Central memory CD8-positive, alpha-beta T cell (primary cell): ENCODE data around the gene CLEC17A.
"Not testable (repeated sequence)": the region's sequence is repeated elsewhere in the genome, so short reads cannot be mapped to it uniquely, and the experiment has no call there.

Experiments
- ATAC-seq: fragments of 150-1000 bp; cut with Tn5 transposase; replicated peaks from 2 replicates; pipeline ENCODE4 v1.10.0; 2022; ENCODE audit warnings: mild to moderate bottlenecking, moderate FRiP score, moderate number of reproducible peaks; ENCODE audit not compliant: poor library complexity, severe bottlenecking; ENCODE audit errors: extremely low read depth
- DNase-seq, 2 donors: peaks; one replicate each; pipeline ENCODE4 v3.0.0; 2021; ENCODE audit warnings: low spot score in 2 of 2
- H3K27ac Mint-ChIP-seq: one replicate; pipeline ENCODE4 v1.8.0; 2022; ENCODE audit warnings: low read depth, mild to moderate bottlenecking, moderate library complexity, mixed read lengths
- H3K27me3 Mint-ChIP-seq: one replicate; pipeline ENCODE4 v1.8.0; 2022; ENCODE audit warnings: mixed read lengths
- H3K36me3 Mint-ChIP-seq: one replicate; pipeline ENCODE4 v1.8.0; 2022; ENCODE audit warnings: mild to moderate bottlenecking, moderate library complexity, mixed read lengths; ENCODE audit not compliant: insufficient read depth
- H3K4me1 Mint-ChIP-seq: one replicate; pipeline ENCODE4 v1.8.0; 2022; ENCODE audit warnings: mixed read lengths
- H3K4me3 Mint-ChIP-seq: one replicate; pipeline ENCODE4 v1.8.0; 2022; ENCODE audit warnings: mild to moderate bottlenecking, moderate library complexity, mixed read lengths
- H3K9me3 Mint-ChIP-seq: one replicate; pipeline ENCODE4 v1.8.0; 2022; ENCODE audit warnings: mixed read lengths

Gene CLEC17A, protein sequence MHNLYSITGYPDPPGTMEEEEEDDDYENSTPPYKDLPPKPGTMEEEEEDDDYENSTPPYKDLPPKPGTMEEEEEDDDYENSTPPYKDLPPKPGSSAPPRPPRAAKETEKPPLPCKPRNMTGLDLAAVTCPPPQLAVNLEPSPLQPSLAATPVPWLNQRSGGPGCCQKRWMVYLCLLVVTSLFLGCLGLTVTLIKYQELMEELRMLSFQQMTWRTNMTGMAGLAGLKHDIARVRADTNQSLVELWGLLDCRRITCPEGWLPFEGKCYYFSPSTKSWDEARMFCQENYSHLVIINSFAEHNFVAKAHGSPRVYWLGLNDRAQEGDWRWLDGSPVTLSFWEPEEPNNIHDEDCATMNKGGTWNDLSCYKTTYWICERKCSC

GRCh38 chr19:14582894-14583340 lies at the start of gene CLEC17A:
Gene CLEC17A (plus strand): TSS chr19:14583084. CDS start chr19:14583161, 77 bp downstream.
- DNase-seq = no peak
- peaks cover 4% of the 10 kb centered on the region for H3K36me3 Mint-ChIP-seq
- H3K9me3 Mint-ChIP-seq = no peaks in the 10 kb centered on the region
- no peaks in the 10 kb centered on the region for H3K4me1 Mint-ChIP-seq
- H3K4me3 Mint-ChIP-seq = peak within 1 kb of the TSS; percentile 42
- H3K27ac Mint-ChIP-seq = no peak within 1 kb of the TSS
- no peak for ATAC-seq
- H3K27me3 Mint-ChIP-seq = peaks cover 5% of the 10 kb centered on the region

DNA sequence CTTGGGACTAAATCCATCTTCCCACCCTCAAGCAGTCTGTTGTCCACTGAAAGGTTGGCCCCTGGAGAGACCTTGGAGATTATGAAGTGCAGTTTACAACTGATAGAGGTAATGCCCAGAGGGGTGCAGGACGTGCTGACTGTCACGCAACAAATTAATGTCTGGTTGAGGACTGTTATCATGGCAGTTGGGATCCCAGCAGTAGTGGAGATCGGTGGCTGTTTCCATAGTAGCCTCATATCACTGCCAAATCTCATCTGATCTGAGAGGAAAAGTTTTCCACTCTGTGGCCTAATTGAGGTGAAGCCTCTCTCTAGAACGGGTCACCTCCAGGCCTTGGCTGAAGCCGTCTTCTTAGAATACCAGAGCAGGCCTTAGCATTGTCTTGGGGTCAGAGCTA lies 49.4 kb upstream of the CLEC17A start:
- peaks cover 18% of the 10 kb centered on the region for H3K4me1 Mint-ChIP-seq
- DNase-seq = no peak
- H3K4me3 Mint-ChIP-seq = no peak overlapping the region
- peaks cover 23% of the 10 kb centered on the region for H3K36me3 Mint-ChIP-seq
- H3K9me3 Mint-ChIP-seq = no peaks in the 10 kb centered on the region
- H3K27me3 Mint-ChIP-seq = no peaks in the 10 kb centered on the region
- H3K27ac Mint-ChIP-seq = no peak overlapping the region
- ATAC-seq = no peak

GRCh38 chr19:14536926-14537692 lies 45.8 kb upstream of the CLEC17A start:
- no peak for ATAC-seq
- no peak overlapping the region for H3K27ac Mint-ChIP-seq
- H3K36me3 Mint-ChIP-seq = peaks cover 16% of the 10 kb centered on the region
- peaks cover 15% of the 10 kb centered on the region for H3K4me1 Mint-ChIP-seq
- DNase-seq = no peak
- no peaks in the 10 kb centered on the region for H3K27me3 Mint-ChIP-seq
- no peak overlapping the region for H3K4me3 Mint-ChIP-seq
- H3K9me3 Mint-ChIP-seq = no peaks in the 10 kb centered on the region

DNA sequence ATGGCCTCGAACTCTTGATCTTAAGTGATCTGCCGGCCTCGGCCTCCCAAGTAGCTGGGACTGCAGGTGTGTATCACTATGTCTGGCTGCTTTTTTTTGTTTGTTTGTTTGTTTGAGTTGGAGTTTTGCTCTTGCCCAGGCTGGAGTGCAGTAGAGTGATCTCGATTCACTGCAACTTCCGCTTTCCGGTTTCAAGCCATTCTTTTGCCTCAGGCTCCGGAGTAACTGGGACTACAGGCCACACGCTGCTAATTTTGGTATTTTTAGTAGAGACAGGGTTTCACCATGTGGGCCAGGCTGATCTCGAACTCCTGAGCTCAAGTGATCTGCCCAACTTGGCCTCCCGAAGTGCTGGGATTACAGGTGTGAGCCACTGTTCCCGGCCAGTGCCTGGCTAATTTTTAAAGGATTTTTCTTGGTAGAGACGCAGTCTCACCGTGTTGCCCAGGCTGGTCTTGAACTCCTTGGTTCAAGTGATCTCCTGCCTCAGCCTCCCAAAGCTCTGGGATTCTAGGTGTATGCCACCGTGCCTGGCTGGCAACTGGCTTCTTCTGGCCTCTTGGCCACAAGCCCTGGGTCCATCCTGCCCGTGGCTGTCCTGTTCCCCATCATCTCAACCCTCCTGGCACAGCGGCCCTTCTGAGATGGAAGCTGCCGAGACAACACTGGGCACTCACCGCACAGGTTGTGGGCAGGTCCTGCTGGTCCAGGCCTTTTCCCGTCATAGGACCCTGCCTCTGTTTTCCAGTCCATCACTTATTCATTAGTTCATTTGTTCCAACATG lies 42.0 kb upstream of the CLEC17A start:
- no peak for ATAC-seq

DNA sequence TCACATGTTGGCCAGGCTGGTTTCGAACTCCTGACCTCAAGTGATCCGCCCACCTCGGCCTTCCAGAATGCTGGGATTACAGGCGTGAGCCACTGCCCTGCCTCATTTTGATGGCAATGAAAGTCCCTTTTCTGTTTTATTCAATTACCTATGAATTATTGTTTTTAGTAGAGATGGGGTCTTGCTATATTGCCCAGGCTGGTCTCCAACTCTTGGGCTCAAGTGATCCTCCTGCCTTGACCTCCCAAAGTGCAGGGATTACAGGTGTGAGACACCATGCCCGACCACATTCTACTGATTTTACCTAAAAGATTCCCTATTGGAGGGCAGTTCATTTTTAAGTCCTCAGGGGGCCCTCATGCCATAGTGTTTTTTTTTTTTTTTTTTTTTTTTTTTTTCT lies 40.9 kb upstream of the CLEC17A start:
- peaks cover 21% of the 10 kb centered on the region for H3K36me3 Mint-ChIP-seq
- not testable (repeated sequence) for ATAC-seq, H3K27ac Mint-ChIP-seq, H3K27me3 Mint-ChIP-seq, H3K9me3 Mint-ChIP-seq, DNase-seq, H3K4me3 Mint-ChIP-seq
- peaks cover 26% of the 10 kb centered on the region for H3K4me1 Mint-ChIP-seq

More for the DNA sequence above, 42.0 kb upstream of the CLEC17A start:
- Mint-ChIP-seq H3K9me3 (no peaks in the 10 kb centered on the region), H3K4me1 (peaks cover 26% of the 10 kb centered on the region), H3K36me3 (peaks cover 19% of the 10 kb centered on the region), H3K27me3 (no peaks in the 10 kb centered on the region), H3K27ac (no peak overlapping the region), H3K4me3 (no peak overlapping the region)
- no peak for DNase-seq

- DNase-seq = no peak
Observed at GRCh38 chr19:14542711-14543328, 40.1 kb upstream of the CLEC17A start.

DNA sequence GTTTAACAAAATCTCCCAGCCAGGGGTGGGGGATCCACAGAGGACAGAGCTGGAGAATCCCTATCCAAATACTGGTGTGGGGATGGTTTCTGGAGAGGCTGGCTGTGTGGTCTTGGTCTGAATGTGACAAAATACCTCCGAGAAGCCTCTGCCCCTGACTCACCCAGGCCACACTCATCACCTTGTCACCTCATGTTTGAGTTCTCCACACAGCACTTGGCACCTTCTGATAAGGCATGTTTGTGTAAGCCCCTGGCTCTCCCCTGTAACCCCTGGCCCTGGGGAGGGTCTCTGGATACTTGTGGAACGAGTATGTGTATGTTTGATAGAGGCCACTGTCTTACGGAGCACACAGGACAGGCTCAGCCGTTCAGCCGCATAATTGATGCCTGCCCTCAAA lies 38.8 kb upstream of the CLEC17A start:
- no peaks in the 10 kb centered on the region for H3K27me3 Mint-ChIP-seq
- H3K4me3 Mint-ChIP-seq = no peak overlapping the region
- H3K9me3 Mint-ChIP-seq = no peaks in the 10 kb centered on the region
- peaks cover 22% of the 10 kb centered on the region for H3K4me1 Mint-ChIP-seq
- H3K27ac Mint-ChIP-seq = no peak overlapping the region
- no peak for ATAC-seq
- DNase-seq = no peak
- peaks cover 26% of the 10 kb centered on the region for H3K36me3 Mint-ChIP-seq

More at GRCh38 chr19:14542711-14543328, 40.1 kb upstream of the CLEC17A start:
- Mint-ChIP-seq H3K4me3 (no peak overlapping the region), H3K36me3 (peaks cover 19% of the 10 kb centered on the region), H3K9me3 (no peaks in the 10 kb centered on the region), H3K27ac (no peak overlapping the region), H3K27me3 (no peaks in the 10 kb centered on the region), H3K4me1 (peaks cover 26% of the 10 kb centered on the region)
- ATAC-seq = no peak

DNA sequence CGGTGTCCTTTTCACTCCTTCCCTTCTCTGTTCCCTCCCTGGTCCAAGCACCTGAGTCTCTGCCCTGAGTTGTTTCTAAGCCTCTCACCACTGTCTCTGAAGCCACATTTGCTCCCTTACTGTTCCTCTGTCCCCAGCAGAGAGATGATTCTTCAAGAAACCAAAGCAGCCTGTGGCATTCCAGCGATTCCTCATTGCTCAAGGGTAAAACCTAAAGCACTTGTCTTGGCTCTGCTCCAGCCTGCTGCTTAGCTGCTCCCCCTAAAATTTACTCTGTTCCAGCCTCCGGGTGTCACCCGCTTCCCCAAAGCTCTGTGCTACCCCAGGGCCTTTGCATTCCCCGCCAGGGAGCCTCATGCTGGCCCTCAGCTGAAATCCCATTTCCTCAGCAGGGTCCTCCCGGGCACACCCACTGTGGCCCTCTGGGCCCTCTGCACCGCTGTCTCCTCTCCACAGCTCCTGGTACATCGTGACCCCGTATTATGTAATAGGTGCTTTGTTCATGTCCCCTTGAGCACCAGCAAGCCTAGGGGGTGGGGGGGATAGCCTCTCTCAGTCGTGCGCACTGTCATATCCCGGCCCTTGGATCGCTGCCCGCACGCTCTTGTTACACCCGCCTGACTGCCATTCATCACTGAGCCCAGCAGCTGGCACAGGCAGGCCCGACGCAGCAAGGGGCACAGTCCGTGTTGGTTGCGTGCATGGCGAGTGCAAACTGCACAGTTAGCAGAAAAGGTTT lies 37.7 kb upstream of the CLEC17A start:
- Mint-ChIP-seq H3K9me3 (no peaks in the 10 kb centered on the region), H3K27me3 (no peaks in the 10 kb centered on the region), H3K36me3 (peaks cover 26% of the 10 kb centered on the region), H3K27ac (no peak overlapping the region), H3K4me1 (peaks cover 27% of the 10 kb centered on the region), H3K4me3 (no peak overlapping the region)
- DNase-seq (no peak), ATAC-seq (no peak)

DNA sequence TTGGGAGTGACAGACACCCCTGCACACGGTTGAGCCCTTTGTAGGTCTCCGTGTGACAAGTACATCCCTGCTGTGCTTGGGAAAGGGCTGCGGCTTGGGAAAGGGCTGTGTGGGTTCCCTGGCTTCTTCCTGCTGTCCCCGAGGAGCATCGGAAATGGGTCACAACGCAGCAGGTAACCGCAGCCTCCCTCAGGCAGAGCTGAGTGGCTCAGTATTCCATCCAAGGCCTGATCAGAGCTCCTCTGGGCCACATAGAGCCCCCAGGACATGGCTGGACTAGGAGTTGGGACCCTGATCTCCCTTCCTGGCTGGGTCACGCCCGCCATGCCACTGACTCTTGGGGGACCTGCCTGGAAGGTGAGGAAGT lies 37.2 kb upstream of the CLEC17A start:
- H3K36me3 Mint-ChIP-seq = peaks cover 27% of the 10 kb centered on the region
- H3K27me3 Mint-ChIP-seq = no peaks in the 10 kb centered on the region
- H3K27ac Mint-ChIP-seq = no peak overlapping the region
- no peaks in the 10 kb centered on the region for H3K9me3 Mint-ChIP-seq
- ATAC-seq (no peak), DNase-seq (no peak)
- H3K4me1 Mint-ChIP-seq = peaks cover 29% of the 10 kb centered on the region
- H3K4me3 Mint-ChIP-seq = no peak overlapping the region

DNA sequence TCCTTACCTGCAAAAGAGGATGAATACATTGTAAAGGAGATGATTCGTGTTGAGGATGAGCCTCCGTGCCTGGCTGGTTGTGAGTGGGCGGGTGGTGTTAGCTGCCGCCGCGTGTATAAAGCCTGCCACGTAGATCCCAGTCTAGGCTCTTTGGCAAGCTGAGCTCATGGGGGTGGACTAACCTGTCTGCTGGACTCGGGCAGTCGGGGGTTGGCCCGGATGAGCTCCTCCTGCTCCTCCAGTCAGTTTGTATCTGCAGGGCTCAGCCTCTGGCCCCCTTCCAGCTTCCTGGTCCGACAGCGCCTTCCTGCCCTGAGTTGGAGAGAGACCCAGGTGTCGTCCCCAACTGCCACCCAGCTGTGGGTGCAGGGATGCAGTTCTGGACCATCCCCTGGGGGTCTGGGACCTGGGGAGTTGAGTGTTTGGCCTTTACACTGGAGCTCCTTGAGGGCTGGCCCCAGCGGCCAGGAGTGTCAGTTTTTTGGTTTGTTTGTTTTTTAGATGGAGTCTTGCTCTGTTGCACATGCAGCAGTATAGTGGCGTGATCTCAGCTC lies 32.6 kb upstream of the CLEC17A start:
- Mint-ChIP-seq H3K36me3 (peaks cover 28% of the 10 kb centered on the region), H3K27me3 (no peaks in the 10 kb centered on the region), H3K4me3 (no peak overlapping the region), H3K4me1 (peaks cover 43% of the 10 kb centered on the region), H3K9me3 (no peaks in the 10 kb centered on the region), H3K27ac (peak overlapping the region; percentile 2)
- DNase-seq = no peak
- ATAC-seq = no peak

GRCh38 chr19:14551134-14552005 lies 31.5 kb upstream of the CLEC17A start:
- peaks cover 21% of the 10 kb centered on the region for H3K36me3 Mint-ChIP-seq
- H3K27ac Mint-ChIP-seq = peak overlapping the region; percentile 94
- peak overlapping the region; percentile 55 for H3K4me3 Mint-ChIP-seq
- ATAC-seq (peak; percentile 100), DNase-seq (peak; percentile 58 to 78)
- peaks cover 44% of the 10 kb centered on the region for H3K4me1 Mint-ChIP-seq
- not testable (repeated sequence) for H3K9me3 Mint-ChIP-seq, H3K27me3 Mint-ChIP-seq
